8988T (cell line): ENCODE data around the gene NRAP.

Source experiments
- DNase-seq: peaks from one replicate; pipeline ENCODE4 v3.0.0; 2011

NRAP gene

GRCh38 chr10:113630929-113631533, 32.8 kb downstream of the NRAP start:
- no peak for DNase-seq

GRCh38 chr10:113628607-113629153, 35.2 kb downstream of the NRAP start:
- no peak for DNase-seq

DNA sequence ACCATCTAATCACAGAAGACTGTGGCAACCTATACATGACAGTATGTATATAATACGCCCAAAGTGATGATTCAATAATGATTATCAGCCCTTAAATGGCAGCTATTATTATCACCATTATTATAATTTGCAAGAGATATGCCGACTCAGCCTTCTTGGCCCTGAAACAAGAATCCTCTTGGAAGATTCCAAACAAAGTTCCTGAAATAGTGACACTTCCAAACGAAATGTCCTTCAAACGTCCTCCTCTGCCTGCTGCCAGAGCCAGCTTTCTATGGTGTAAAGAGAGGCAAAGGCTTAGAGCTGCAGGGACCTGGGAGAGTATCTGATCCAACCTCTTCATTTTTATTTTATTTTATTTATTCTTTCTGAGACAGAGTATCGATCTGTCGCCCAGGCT, 36.0 kb downstream of the NRAP start:
- DNase-seq: no peak

- no peak for DNase-seq
These were observed 37.0 kb downstream of the NRAP start for GRCh38 chr10:113626809-113627355.

DNA sequence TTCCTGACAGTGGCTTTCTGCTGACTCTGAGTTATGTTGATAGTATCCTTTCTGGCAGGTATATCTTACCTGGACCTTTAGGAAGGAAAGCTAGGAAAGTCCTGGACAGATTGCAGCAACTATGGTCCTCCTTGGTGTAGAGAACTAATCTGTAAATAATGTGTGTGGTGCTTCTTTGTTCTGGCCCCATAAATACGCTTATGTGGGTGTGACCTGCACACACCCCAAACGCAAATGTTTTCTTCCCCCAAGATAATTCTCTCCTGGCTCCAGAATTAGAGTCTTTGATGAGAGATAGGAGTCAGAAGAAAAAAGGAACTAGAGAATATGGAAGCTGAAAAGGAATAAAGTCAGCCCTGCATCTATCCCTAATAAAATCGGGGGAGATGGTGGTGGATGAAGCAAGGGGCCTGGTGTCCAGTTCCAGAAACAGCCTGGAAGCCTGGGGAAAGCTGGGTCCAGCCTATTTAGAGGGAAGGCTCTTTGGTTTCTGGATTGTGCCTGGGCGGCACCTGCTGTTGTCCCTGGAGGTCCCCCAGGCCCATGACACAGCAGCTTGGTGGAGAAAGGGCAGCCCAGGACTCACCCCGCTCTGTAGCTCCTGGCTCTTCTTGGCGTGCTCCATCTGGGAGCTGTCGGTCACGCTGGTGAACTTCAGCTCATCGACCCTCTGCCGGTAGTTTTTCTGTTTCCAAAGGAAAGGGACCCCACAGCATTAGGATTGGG, 38.2 kb downstream of the NRAP start:
- no peak for DNase-seq

DNA sequence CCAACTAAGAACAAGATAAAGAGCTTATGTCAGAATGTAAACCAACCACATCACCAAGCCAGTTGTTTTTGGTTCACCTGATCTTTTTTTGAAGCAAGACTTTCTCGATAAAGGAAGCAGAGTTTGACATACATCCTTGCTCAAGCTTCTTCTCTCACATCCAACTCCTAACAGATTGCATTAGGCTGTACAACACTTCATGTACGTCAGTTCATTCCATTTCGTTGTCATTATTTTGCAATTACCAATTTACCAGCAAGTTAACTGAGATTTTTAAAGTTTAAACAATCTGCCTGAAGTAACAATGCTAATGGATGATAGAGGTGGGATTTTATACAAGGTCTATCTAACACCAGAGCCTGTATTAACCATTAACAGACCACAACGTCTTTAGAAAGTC, 41.0 kb downstream of the NRAP start:
- no peak for DNase-seq

- DNase-seq: no peak
These were observed 42.0 kb downstream of the NRAP start for GRCh38 chr10:113621799-113622198.

GRCh38 chr10:113620936-113621335, 42.9 kb downstream of the NRAP start:
- DNase-seq: no peak

DNA sequence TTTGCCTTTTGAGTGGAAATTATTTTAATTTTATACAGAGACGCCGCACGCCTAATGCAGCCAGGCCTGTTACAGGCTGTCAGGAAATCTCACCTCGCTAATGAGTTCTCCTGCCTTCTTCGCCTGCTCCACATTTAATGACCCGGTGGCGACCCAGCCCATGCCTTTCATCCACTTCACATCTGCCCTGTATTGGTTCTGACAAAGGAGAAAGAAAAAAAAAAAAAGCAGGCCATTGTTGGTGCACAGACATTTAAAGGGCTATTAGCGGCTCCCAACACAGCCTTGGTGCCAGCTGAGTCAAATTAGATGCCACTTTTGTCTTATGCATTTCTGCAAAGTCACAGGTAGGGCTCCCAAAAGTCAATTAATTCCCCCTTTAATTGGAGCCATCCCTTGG, 43.3 kb downstream of the NRAP start:
- DNase-seq: no peak

DNA sequence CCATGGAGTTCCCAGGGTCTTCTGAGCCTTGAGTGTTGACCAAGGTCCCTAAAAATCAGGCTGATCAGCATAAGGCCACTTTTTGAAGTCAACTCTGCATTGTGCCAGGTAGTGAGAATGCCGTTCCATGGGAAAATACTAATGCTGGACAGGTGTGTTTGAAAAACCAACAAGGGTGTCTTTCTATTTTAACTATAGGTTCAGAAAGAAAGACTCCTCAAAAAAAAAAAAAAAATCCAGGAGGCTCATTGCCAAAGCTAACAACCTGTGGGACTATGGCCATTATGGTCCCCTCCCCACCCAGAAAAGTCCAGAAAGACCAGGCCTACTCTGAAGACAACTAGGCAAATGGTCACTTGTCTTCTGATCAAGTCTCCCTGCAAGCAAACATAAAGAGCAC, 44.4 kb downstream of the NRAP start:
- no peak for DNase-seq

DNA sequence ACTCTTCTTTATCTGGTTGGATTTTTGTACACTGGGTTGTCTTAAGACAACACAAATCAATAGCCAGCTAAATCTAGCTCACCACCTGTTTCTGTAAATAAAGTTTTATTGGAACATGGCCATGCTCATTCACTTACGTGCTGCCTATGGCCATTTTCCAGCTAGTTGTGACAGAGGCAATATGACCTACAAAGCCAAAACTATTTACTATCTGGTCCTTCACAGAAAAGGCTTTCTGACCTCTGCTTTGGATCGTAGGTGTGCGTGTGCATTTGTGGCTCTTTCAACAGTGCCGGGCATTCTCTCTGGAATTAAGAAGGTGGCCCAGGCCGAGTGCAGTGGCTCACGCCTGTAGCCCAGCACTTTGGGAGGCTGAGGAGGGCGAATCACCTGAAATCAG, 45.5 kb downstream of the NRAP start:
- DNase-seq: no peak

GRCh38 chr10:113617086-113617485, 46.8 kb downstream of the NRAP start:
- no peak for DNase-seq

DNA sequence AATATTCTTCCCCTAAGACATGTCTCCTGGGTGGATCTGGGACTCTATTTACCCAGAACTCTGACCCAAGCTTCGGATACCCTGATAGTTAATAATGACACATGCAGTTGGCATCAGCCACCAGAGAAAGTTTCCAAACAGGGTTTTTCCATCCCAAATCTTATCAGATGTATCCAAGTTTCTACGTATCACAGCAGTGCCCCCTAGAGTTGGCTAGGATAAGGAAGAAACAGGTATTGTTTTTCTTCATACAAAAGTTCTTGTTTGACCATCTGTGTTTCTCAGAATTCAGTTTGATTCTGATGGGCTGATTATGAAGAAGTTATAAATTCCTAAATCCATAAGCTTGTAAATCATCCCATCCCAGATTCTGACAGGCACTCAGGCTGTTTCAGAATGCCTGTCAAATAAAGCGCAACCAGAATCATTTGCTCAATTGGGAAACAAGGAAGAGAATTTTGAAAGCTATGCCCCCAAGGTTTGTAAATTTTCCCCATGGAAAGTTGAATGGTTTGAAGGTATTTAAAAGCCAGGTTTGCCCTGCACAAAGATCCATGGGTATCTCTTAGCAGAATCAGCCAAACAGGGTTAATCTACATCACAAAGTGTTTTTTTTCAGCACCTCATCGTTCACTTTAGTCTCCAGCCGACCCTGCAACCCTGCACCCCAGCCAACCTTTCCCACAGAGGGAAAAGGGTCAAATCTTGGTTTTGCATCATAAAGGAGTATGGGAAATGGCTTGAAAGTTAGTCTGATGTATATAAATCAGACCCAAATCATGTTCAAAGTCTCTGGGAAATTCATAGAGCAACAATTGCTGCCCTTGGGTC, 47.4 kb downstream of the NRAP start:
- peak; percentile 21 for DNase-seq

GRCh38 chr10:113613977-113614690, 49.7 kb downstream of the NRAP start:
- DNase-seq: no peak

DNA sequence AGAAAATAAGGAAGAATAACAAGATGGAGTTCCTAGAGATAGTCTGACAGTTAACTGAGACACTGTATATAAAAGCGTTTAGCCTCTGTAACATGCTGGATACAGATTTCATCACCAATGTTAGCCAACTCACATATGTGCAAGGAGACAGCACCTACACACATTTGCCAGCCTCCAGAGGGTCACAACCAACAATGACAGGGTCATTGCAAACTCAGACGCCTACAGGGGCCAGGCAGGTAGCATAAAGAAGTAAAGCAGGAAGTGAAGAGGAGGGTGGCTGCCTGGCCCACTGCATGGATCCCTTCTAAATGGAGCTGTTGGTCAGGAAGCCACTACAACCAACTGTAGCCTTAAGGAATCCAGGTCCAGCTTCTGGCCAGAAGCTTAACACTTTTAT, 50.4 kb downstream of the NRAP start:
- no peak for DNase-seq

GRCh38 chr10:113612154-113612553, 51.7 kb downstream of the NRAP start:
- DNase-seq: no peak

DNA sequence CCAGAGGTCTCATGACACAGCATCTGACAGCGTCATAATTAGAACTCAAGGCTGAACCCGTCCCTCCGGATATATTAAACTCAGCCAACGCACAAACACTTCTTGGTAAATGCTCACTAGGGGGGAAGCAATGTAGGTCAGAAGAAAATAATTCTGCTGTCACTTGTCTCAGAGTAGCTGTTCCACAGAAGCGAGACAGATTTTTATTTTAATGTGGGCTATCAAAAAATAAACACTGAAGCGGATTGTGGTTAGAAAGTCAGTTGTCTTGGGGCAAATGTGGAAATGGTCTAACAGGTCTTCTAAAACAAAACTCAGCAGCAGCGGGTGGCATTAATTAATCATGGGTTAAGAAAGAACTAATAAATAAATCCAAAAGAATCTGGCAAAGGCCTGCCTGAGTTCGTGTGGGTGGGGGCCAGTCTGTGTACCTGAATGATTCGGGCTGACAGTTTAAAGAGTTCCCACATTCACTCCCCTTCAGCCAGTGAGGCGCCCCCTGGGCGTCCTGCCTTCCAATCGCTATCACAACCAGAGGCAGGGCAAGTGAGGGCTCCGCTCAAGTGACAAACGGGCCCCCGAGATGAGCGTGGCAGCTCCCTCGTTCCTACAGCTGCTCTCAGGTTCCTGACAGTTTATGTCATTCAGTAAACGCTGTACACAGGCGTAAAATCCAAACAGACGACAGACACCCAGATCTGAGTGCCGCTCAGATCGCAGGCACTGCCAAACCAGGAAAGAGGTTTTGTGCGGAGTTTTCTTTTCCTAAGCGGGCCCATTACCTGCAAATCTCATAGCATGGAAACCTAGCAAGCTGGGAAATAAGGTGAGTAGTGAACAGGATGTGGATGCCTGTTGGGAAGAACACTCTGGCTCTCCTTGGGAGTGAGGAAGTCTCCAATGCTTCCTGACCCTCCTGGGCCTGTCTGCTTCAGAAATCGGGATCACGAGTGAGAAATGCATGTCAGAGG, 52.9 kb downstream of the NRAP start:
- DNase-seq: no peak

GRCh38 chr10:113609704-113610108, 54.1 kb downstream of the NRAP start:
- no peak for DNase-seq

DNA sequence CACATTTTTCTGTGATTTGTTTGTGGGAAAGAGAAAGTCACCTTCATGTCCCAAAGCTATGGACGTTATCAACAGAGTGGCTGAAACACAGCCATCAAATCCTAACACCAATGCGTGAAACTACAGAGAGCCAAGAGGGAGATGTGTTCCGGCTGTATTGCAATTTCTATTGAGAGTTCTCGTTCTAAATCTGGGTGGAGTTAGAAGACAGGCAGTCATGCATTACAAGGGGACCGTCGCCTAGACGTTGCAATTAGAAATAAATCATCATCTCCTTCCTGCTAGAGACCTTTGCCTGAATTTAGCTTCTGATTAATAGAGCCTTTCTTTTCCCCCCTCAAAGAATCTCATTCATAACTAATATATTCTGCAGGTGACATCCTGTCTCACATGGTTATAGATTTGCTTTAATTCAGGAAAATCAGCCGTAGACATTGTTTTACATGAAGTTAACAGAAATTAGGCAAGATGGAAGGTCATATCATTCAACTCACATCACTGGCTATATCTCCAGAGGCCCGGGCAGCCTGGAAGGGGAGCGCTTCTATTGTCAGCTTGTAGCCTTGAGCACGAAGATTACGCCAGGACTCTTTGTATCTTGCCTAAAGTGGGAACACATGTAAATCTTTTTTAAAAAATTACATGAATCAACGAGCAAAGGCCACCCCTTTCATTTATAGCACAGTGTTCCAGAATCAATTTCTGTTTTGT, 58.4 kb downstream of the NRAP start:
- no peak for DNase-seq

GRCh38 chr10:113604572-113604971, 59.3 kb downstream of the NRAP start:
- DNase-seq: no peak
